GM19240 (cell line): ENCODE measurements around the gene CACHD1.
"Not testable (repeated sequence)": the region's sequence is repeated elsewhere in the genome, so short reads cannot be mapped to it uniquely, and the experiment has no call there.

ENCODE experiments used
- DNase-seq: peaks from one replicate; pipeline ENCODE4 v3.0.0; 2011; ENCODE audit warnings: low spot score; ENCODE audit not compliant: insufficient read length

The CACHD1 gene

GRCh38 chr1:64692911-64693310 lies 223.0 kb downstream of the CACHD1 start:
- no peak for DNase-seq

GRCh38 chr1:64693406-64693805 lies 223.5 kb downstream of the CACHD1 start:
- no peak for DNase-seq

- no peak for DNase-seq
These were observed 226.9 kb downstream of the CACHD1 start for GRCh38 chr1:64696879-64697278.

- no peak for DNase-seq
These were observed 229.4 kb downstream of the CACHD1 start for GRCh38 chr1:64699327-64699726.

GRCh38 chr1:64701071-64701470 lies 231.1 kb downstream of the CACHD1 start:
- no peak for DNase-seq

GRCh38 chr1:64701886-64702285 lies 232.0 kb downstream of the CACHD1 start:
- no peak for DNase-seq

GRCh38 chr1:64702670-64703069 lies 232.7 kb downstream of the CACHD1 start:
- DNase-seq = not testable (repeated sequence)

GRCh38 chr1:64703600-64703999 lies 233.7 kb downstream of the CACHD1 start:
- no peak for DNase-seq

GRCh38 chr1:64705591-64705990 lies 235.7 kb downstream of the CACHD1 start:
- no peak for DNase-seq

GRCh38 chr1:64711266-64711665 lies 241.3 kb downstream of the CACHD1 start:
- DNase-seq = no peak

- no peak for DNase-seq
These were observed 242.1 kb downstream of the CACHD1 start for GRCh38 chr1:64712049-64712448.

GRCh38 chr1:64715186-64715585 lies 245.3 kb downstream of the CACHD1 start:
- DNase-seq = no peak

GRCh38 chr1:64721135-64721534 lies 251.2 kb downstream of the CACHD1 start:
- no peak for DNase-seq

- DNase-seq = no peak
These were observed 251.7 kb downstream of the CACHD1 start for GRCh38 chr1:64721576-64722145.

- no peak for DNase-seq
These were observed 257.9 kb downstream of the CACHD1 start for GRCh38 chr1:64727861-64728260.

- no peak for DNase-seq
These were observed 263.8 kb downstream of the CACHD1 start for GRCh38 chr1:64733581-64734286.

- no peak for DNase-seq
These were observed 264.3 kb downstream of the CACHD1 start for GRCh38 chr1:64734287-64734652.

GRCh38 chr1:64740687-64741086 lies 270.8 kb downstream of the CACHD1 start:
- not testable (repeated sequence) for DNase-seq
